Activated naive CD8-positive, alpha-beta T cell (primary cell): ENCODE data around the gene NFKBIZ.
"Not testable (repeated sequence)": the region's sequence is repeated elsewhere in the genome, so short reads cannot be mapped to it uniquely, and the experiment has no call there.

Experiments
- H3K27ac Mint-ChIP-seq: one replicate; pipeline ENCODE4 v1.8.0; 2021; ENCODE audit warnings: mixed read lengths
- H3K27me3 Mint-ChIP-seq: one replicate; pipeline ENCODE4 v1.8.0; 2021; ENCODE audit warnings: mixed read lengths
- H3K36me3 Mint-ChIP-seq: one replicate; pipeline ENCODE4 v1.8.0; 2021; ENCODE audit warnings: mixed read lengths
- H3K4me1 Mint-ChIP-seq: one replicate; pipeline ENCODE4 v1.8.0; 2021; ENCODE audit warnings: low read depth, mixed read lengths
- H3K4me3 Mint-ChIP-seq: one replicate; pipeline ENCODE4 v1.8.0; 2021; ENCODE audit warnings: mild to moderate bottlenecking, mixed read lengths
- H3K9me3 Mint-ChIP-seq: one replicate; pipeline ENCODE4 v1.8.0; 2021; ENCODE audit warnings: low read depth, mixed read lengths

The NFKBIZ gene

DNA sequence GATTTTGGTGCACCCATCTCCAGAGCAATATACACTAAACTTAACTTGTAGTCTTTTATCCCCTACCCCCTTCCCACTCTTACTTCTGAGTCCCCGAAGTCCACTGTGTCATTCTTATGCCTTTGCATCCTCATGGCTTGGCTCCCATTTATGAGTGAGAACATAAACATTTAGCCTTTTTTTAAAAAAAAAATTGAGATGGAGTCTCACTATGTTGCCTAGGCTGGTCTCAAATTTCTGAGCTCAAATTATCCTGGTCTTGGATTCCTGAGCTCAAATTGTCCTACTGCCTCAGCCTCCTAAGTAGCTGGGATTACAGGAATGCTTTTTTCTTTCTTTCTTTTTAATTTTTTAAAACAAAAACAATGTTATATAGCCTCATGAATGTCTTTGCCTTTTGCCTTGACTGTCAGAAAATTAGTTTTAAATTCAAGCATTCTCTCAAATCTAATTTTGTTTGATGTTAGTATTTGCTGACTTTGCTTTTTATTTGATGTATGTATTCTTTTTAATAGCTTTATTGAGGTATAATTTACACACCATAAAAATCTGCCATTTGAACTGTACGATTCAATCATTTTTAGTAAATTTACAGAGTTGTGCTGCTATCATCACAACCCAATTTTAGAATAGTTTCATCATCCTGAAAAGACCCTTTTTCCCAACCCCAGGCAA is 46.9 kb downstream of the NFKBIZ start:
- Mint-ChIP-seq H3K4me1 (peaks cover 5% of the 10 kb centered on the region), H3K27ac (no peak overlapping the region), H3K4me3 (no peak overlapping the region), H3K27me3 (no peaks in the 10 kb centered on the region), H3K9me3 (peaks cover 4% of the 10 kb centered on the region), H3K36me3 (peaks cover 2% of the 10 kb centered on the region)

DNA sequence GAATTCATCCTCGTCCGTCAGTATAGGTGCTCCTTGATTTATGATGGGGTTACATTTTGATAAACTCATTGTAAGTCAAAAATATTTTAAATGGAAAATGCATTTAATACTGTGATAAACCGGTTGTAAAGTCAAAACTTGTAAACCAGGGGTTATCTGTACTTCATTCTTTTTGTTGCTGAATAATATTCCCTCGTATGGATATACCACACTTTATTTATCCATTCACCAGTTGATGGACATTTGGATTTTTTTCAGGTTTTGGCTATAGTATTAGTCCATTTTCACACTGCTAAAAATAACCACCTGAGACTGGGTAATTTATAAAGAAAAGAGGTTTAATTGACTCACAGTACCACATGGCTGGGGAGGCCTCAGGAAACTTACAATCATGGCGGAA is 47.7 kb downstream of the NFKBIZ start:
- peaks cover 7% of the 10 kb centered on the region for H3K4me1 Mint-ChIP-seq
- H3K27ac Mint-ChIP-seq, result no peak overlapping the region
- H3K4me3 Mint-ChIP-seq, result no peak overlapping the region
- no peaks in the 10 kb centered on the region for H3K27me3 Mint-ChIP-seq
- peaks cover 2% of the 10 kb centered on the region for H3K36me3 Mint-ChIP-seq
- H3K9me3 Mint-ChIP-seq, result peaks cover 4% of the 10 kb centered on the region

- H3K4me3 Mint-ChIP-seq, result no peak overlapping the region
- no peaks in the 10 kb centered on the region for H3K27me3 Mint-ChIP-seq
- H3K4me1 Mint-ChIP-seq, result peaks cover 10% of the 10 kb centered on the region
- H3K27ac Mint-ChIP-seq, result no peak overlapping the region
- peaks cover 4% of the 10 kb centered on the region for H3K9me3 Mint-ChIP-seq
- peaks cover 2% of the 10 kb centered on the region for H3K36me3 Mint-ChIP-seq
Observed at GRCh38 chr3:101898039-101898438, 48.7 kb downstream of the NFKBIZ start.

- no peak overlapping the region for H3K4me3 Mint-ChIP-seq
- peaks cover 10% of the 10 kb centered on the region for H3K4me1 Mint-ChIP-seq
- peaks cover 2% of the 10 kb centered on the region for H3K36me3 Mint-ChIP-seq
- H3K9me3 Mint-ChIP-seq, result peaks cover 4% of the 10 kb centered on the region
- H3K27ac Mint-ChIP-seq, result no peak overlapping the region
- no peaks in the 10 kb centered on the region for H3K27me3 Mint-ChIP-seq
Observed at GRCh38 chr3:101898752-101899169, 49.4 kb downstream of the NFKBIZ start.

DNA sequence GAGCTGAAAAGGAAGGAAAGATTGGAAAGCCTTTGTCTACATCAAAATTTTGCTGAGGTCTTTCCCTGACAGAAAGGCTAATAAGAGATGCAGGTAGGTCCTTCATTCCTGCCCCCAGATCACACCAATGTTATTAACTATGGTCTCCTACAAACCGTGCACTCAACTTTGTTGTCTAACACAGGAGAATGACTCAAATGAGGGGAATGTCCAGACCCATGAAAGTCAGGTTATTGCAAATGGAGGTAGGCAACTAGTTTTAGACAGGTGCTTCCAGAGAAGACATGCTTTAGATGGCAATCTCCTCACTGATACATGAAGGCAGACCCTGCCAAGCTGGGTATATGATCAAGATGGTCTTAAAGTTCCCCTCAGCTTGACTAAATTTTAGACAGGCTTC is 51.0 kb downstream of the NFKBIZ start:
- Mint-ChIP-seq H3K27me3 (no peaks in the 10 kb centered on the region), H3K36me3 (peaks cover 2% of the 10 kb centered on the region), H3K4me3 (no peak overlapping the region), H3K4me1 (peaks cover 10% of the 10 kb centered on the region), H3K9me3 (peaks cover 4% of the 10 kb centered on the region), H3K27ac (no peak overlapping the region)

GRCh38 chr3:101900736-101901135 is 51.4 kb downstream of the NFKBIZ start:
- peaks cover 4% of the 10 kb centered on the region for H3K9me3 Mint-ChIP-seq
- no peak overlapping the region for H3K4me3 Mint-ChIP-seq
- no peaks in the 10 kb centered on the region for H3K27me3 Mint-ChIP-seq
- H3K36me3 Mint-ChIP-seq, result peaks cover 2% of the 10 kb centered on the region
- peaks cover 10% of the 10 kb centered on the region for H3K4me1 Mint-ChIP-seq
- no peak overlapping the region for H3K27ac Mint-ChIP-seq

- H3K27ac Mint-ChIP-seq, result no peak overlapping the region
- no peaks in the 10 kb centered on the region for H3K9me3 Mint-ChIP-seq
- no peaks in the 10 kb centered on the region for H3K36me3 Mint-ChIP-seq
- no peaks in the 10 kb centered on the region for H3K27me3 Mint-ChIP-seq
- peaks cover 10% of the 10 kb centered on the region for H3K4me1 Mint-ChIP-seq
- H3K4me3 Mint-ChIP-seq, result no peak overlapping the region
Observed at GRCh38 chr3:101902041-101902440, 52.7 kb downstream of the NFKBIZ start.

DNA sequence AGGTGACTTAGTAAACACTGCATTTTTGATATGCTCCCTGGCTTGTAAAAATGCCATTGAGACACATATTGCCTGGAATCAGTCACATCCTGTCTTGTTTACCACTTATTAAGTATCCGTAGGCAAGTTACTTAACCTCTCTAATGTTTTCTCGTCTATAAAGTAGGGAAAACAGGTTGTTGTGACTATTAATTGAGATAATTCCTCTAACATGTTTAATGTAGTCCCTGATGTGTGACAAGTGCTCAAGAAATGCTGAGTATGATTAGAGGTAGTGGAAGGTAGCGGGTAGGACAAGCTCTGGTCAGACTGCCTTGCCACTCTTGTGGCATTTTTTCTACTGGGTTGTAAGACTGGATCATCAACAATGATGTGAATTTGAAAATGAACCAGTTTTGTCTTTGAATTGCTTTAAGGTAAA is 54.1 kb downstream of the NFKBIZ start:
- H3K27ac Mint-ChIP-seq, result no peak overlapping the region
- no peaks in the 10 kb centered on the region for H3K9me3 Mint-ChIP-seq
- H3K36me3 Mint-ChIP-seq, result no peaks in the 10 kb centered on the region
- H3K4me3 Mint-ChIP-seq, result no peak overlapping the region
- H3K4me1 Mint-ChIP-seq, result peaks cover 10% of the 10 kb centered on the region
- H3K27me3 Mint-ChIP-seq, result no peaks in the 10 kb centered on the region

DNA sequence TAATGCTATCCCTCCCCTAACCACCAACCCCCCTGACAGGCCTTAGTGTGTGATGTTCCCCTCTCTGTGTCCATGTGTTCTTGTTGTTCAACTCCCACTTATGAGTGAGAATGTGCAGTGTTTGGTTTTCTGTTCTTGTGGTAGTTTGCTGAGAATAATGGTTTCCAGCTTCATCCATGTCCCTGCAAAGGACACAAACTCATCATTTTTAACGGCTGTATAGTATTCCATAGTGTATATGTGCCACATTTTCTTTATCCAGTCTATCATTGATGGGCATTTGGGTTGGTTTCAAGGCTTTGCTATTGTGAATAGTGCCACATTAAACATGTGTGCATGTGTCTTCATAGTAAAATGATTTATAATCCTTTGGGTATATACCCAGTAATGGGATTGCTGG is 56.3 kb downstream of the NFKBIZ start:
- not testable (repeated sequence) for H3K27ac Mint-ChIP-seq

More for the DNA sequence above, 56.3 kb downstream of the NFKBIZ start:
- H3K36me3 Mint-ChIP-seq, H3K4me3 Mint-ChIP-seq, H3K27me3 Mint-ChIP-seq, H3K9me3 Mint-ChIP-seq, H3K4me1 Mint-ChIP-seq: not testable (repeated sequence)
